ENCODE results near the gene SPTB.

The SPTB gene

GRCh38 chr14:64723691-64724577, 155.8 kb downstream of the SPTB start:
- no peak for DNase-seq

DNA sequence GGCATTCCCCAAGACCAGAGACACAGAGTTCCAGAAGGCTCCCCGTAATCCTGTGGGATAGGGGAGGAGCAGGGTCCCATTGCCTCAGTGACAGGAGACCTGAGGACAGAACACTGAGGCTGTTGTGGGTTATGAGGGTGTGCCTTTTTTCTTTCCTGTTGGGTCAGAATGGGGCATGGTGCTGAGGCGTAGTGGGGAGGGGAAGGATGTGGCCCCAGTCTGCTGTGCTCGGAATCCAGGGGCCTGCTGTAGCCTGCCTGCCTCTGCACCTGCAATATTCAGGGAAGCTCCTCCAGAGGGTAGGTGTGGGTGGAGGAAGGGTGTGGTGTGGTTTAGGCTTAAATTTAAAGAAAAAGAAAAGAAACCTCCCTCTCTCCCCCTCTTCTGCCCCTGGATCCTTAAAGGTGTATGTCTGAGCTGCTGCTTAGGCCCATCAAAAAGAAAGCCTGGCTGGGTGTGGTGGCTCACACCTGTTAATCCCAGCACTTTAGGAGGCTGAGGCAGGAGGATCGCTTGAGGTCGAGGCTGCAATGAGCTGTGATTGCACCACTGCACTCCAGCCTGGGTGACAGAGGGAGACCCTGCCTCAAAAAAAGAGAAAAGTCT, 156.8 kb downstream of the SPTB start:
- DNase-seq: no peak

DNA sequence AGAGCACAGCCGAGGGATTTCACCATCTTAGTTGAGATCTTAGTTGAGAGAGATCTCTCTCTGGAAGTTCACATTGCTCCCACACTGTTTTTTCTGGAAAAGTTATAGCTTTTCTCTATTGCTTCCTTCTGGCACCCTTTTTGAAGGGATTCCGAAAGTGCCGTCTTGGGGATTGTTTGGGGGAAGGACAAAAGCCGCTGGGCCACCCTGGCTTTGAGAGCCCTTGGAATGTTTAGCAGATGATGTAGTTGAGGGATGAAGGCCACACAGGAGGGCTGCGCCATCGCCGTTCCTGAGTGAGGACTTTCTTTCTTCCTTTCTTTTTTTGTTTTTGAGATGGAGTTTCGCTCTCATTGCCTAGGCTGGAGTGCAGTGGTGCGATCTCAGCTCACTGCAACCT, 157.8 kb downstream of the SPTB start:
- DNase-seq: no peak

- no peak for DNase-seq
Measured at GRCh38 chr14:64721391-64721791, 158.3 kb downstream of the SPTB start.

DNA sequence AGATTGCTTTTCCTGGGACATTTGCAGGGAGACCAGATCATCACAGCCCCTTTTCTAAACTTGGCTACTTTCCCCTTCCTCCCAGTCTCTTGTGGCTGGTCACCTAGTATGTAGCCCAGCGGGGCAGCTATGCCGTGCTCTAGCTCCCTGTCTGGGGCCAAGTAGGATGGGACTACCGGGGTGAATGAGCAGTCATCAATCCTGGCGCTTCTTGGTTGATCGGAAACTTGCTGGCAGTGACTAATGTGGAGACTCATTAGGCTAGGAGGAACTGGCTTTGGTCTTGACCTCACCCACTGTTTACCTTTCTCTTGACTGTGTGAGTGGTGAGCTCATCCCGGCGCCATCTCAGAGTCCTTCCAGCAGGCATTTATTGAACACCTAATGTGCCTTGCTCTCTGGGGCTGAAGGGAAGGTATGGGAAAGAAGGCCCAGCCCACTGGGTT, 159.6 kb downstream of the SPTB start:
- no peak for DNase-seq

DNA sequence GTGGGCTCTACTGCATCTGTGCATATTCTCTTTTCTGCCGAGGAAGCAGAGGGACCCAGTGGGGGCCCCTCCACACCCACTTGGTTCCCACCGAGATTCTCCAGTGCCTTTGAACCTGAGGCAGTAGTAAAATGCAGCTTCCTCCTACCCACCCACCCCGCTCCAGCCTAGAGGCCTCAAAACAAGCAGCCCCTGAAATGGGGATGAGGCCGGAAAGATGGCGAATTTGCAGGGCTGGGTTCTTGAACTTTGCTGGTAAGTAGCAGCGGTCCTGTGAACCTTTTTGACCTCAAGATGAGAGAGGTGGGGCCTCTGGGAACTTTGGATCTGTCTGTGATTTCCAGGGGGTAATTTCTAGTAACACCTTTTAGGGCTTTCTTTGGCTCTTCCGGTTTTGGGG, 160.1 kb downstream of the SPTB start:
- no peak for DNase-seq

DNA sequence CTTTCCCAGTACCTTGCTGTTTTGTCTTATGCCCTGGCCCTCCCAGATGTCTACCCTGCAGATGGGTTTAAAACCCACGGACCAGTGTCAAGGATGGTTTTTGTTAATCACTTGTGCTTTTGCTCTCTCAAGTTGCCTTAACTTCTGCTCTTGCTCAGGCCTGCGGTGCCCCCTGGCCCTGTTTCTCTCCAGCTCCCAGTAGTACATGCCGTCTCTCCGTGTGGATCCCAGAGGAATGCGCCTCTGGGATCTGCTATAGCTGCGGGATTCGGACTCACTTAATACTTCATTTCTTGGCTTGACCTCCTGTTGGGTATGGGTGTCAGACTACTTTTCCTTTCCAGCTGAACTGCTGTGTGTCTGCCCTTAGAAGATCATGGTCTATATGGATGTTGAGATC, 160.9 kb downstream of the SPTB start:
- DNase-seq: no peak

- DNase-seq: no peak
Measured at GRCh38 chr14:64717870-64718269, 161.8 kb downstream of the SPTB start.

DNA sequence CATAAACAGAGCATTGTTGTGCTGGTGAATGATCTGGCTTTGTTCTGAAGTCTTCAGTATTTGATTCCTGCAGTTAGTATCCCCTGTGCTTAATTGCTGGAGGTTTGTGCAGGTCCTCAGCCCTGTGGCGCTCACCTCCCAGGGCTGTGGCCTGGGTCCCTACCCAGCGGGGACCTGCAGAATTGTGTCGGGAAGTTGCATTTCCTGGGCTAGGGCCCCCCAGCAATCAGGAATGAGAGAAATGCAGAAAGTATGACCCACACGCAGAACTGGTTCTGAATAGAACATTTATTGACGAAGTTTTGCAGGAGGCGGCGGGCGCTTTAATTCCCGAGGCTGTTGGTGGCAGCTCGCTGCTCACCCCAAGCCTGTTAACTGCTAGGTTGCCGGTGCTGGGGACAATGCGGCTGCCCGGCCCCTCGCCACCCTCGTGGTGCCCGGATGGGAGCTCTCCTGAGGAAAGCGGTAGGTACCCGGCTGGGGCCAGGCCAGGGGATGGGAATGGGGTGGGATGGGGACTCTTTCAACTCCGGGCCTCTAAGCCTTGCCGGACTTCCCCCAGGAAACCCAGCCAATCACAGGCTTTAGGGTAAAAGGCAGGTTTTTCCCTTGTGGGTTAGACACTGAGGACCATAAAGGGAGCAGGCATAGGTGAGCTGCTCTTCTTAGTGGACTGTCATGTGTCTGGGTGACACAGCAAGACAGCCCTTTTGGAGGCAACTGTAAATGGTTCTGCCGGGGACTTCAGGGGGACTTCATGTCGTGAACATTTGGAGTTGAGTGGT, 163.9 kb downstream of the SPTB start:
- DNase-seq: no peak

GRCh38 chr14:64715146-64715627, 164.5 kb downstream of the SPTB start:
- no peak for DNase-seq

DNA sequence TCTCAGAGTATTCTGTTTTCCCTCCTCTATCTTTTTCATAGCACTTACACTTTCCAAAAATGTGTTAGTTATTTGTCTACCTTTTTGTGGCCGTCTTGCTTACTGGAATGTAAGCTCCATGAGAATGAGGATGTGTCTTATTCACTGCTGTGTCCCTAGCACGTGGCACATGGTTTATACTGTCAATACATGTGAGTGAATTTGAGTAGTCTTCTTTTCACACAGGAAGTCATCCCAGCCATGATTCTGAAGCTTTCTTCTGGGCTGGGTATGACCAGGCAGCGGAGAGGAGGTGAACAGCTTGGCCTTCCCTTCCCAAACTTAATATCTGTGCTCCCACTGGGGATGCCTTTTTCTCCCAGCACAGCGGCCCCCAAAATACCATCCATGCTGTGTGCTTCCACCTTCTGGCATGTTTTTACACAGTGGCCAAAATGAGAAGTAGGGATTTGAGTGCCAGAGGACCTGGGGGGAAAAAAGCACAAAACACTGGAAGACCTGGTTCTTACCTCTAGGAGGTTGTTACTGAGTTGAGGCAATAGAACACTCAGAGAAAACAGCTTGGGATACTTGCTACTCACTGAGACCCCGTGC, 165.2 kb downstream of the SPTB start:
- DNase-seq: no peak

GRCh38 chr14:64713677-64714076, 166.0 kb downstream of the SPTB start:
- no peak for DNase-seq

- DNase-seq: no peak
Measured at GRCh38 chr14:64711039-64711438, 168.7 kb downstream of the SPTB start.

DNA sequence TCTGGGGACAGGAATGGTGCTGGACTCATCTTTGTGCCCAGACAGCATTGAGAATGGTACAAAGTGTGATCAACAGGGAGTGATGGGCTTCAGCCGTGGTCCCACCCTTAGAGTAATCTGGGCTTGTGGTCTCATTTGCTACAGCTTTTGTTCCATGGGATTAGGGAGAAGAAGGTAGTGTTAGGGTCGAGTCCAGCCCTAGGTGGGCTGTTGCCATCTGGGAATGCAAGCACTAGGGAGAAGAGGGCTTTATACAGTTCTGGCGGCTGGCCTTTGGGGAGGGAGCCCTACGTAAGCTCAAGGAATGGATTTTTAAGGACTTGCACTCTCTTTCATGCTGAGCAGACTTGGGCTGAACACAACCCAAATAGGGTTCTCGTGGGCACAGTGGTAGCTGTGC, 170.6 kb downstream of the SPTB start:
- no peak for DNase-seq

GRCh38 chr14:64708148-64709004, 171.3 kb downstream of the SPTB start:
- peak; percentile 81 for DNase-seq

DNA sequence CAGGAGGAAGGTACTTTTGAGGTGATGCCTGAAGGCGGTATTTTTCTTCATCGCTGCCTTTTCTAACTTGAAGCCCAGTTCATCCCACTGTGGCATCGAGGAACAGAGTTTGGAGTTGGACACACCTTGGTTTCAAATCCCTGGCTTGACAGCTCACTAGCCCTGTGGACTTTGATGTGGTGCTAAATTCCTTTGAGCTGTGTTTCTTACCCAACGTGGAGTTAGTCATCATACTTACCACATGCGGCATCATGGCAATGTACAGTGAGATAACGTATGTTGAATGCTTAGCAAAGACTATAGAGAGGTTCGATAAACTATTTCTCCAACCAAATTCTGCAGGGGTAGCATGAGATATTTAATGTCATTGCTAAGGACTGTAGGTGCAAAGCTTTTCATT, 172.0 kb downstream of the SPTB start:
- no peak for DNase-seq

GRCh38 chr14:64706593-64707193, 173.0 kb downstream of the SPTB start:
- no peak for DNase-seq

DNA sequence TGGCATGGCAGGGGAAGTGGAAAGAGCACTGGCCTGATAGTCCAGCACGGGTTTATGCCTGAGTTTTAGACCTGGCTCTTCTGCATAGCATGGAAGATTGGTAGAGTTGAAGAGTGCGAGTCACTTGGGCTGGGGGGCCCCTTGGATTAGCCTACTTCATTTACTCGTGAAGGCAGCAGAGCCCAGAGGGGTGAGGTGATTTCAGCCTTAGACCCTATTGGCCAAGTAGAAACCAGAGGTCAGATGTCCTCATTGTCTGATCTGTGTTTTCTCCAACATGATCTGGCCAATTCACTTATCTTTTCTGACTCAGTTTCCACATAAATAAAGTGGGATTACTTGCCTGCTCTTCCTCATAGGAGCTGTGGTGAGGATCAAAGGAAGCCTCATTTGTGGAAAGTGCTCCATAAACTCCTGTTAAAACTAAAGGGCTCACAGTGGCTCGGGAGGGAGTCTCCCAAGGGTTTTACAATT, 173.6 kb downstream of the SPTB start:
- DNase-seq: no peak

DNA sequence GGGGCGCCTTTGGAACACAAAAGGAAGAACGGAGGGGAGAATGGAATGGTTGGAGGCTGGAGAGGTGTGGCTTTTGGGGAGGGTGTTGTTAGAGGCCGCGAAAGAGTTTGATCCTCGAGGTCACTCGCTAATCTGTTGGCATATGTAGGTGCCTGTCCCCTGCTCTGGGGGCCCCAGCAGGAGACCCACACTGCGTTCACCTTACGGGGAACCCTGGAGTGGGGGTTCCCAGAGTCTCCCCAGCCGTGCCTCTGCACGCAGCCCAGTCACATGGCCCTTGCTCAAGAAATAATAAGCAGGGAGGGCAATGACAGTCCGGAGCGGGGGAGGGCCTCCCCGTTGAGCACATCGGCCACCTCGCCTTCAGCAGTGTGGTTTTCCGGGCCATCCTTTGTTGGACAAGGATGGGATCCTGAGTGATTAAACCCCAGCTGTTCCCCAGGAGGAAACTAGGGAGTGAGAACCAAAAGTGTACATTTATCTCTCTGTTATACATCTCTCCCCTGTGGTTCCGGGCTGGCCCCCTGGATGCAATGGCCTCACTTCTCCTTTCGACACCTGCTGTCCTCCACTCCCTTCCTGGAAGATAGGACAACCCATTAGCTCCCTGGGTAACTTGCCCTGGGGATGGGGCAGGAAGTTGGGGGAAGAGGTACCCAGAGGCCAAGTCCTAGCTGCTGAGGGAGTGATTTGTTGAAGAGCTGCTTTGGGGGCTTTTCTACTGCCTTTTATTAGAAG, 174.2 kb downstream of the SPTB start:
- peak; percentile 30 for DNase-seq

DNA sequence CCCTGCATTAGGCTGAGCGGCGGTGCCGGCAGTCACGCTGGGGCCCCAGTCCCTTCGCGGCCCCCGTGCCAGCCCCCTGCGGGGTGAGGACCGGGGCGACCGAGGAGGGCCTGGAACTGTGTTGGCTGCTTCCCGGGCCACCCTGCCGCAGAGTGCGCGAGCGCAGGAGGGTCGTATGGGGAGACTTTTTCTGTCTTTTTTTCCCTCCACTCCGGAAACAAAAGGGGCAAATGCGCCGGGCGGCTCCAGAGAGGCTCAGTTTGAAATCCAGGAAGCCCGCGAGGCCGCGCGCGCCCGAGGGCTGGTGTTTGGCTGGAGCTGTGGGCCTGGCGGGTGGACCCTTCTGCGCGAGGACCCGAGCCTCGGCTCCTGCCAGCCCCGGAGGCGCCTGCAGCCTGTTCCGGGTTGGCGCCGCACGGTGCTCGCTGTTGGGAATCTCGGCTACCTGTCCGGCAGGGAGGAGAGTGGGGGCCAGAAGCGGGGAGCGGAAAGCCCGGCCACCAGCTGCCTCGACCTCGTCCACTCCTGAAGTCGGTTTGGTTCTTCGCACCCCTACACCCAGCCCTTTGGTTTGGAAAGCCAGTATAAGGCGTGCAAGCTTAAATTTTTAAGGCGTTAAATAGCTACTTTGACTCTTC, 174.8 kb downstream of the SPTB start:
- no peak for DNase-seq

Measured in KG1 (cell line).